SK-N-SH (cell line): ENCODE measurements around the gene CTU1.

Experiments
- EZH2phosphoT487 ChIP-seq: fragments of 200-600 bp; sonication (generic); IDR thresholded peaks from 2 replicates; pipeline ENCODE4 v1.6.1; 2017; ENCODE audit warnings: low read depth, mixed run types, mild to moderate bottlenecking, antibody characterized with exemption, moderate library complexity, borderline replicate concordance
- FOXM1 ChIP-seq: IDR thresholded peaks from 2 replicates; pipeline ENCODE4 v1.4.0; 2012; ENCODE audit warnings: low read depth, mild to moderate bottlenecking
- GABPA ChIP-seq: IDR thresholded peaks from 2 replicates; pipeline ENCODE4 v1.4.0; 2012; ENCODE audit warnings: low read depth, mild to moderate bottlenecking
- JUND ChIP-seq: IDR thresholded peaks from 2 replicates; pipeline ENCODE4 v1.4.0; 2012
- MEF2A ChIP-seq: IDR thresholded peaks from 2 replicates; pipeline ENCODE4 v1.4.0; 2012; ENCODE audit warnings: low read depth, borderline replicate concordance
- MXI1 ChIP-seq: IDR thresholded peaks from 2 replicates; pipeline ENCODE4 v1.6.1; 2012; ENCODE audit warnings: mild to moderate bottlenecking, low read depth, low read length, improper control_type of control experiment
- POLR2AphosphoS5 ChIP-seq: IDR thresholded peaks from 2 replicates; pipeline ENCODE4 v1.6.1; 2012; ENCODE audit warnings: low read depth, low read length
- RCOR1 ChIP-seq: fragments of 150-350 bp; IDR thresholded peaks from 2 replicates; pipeline ENCODE4 v1.6.1; 2017; ENCODE audit warnings: antibody characterized with exemption, low read length
- SIN3A ChIP-seq: IDR thresholded peaks from 2 replicates; pipeline ENCODE4 v1.6.1; 2012; ENCODE audit warnings: low read depth, mild to moderate bottlenecking, low read length, moderate library complexity, borderline replicate concordance
- TAF1 ChIP-seq: IDR thresholded peaks from 2 replicates; pipeline ENCODE4 v1.6.1; 2012; ENCODE audit warnings: low read depth, mild to moderate bottlenecking, low read length, moderate library complexity, borderline replicate concordance
- TF ChIP-seq, protein P1 (sequence below): fragments of 200-600 bp; sonication (generic); IDR thresholded peaks from 2 replicates; pipeline ENCODE4 v1.6.1; 2017; ENCODE audit warnings: antibody characterized with exemption, mild to moderate bottlenecking, moderate library complexity
- TF ChIP-seq, protein P2 (sequence below): IDR thresholded peaks from 2 replicates; pipeline ENCODE4 v1.6.1; 2012; ENCODE audit warnings: mild to moderate bottlenecking, low read depth, low read length, moderate library complexity
- TF ChIP-seq, protein P3 (sequence below): IDR thresholded peaks from 2 replicates; pipeline ENCODE4 v1.4.0; 2012; ENCODE audit warnings: low read depth
- TF ChIP-seq, protein P4 (sequence below): fragments of 150-350 bp; IDR thresholded peaks from 2 replicates; pipeline ENCODE4 v1.6.1; 2016; ENCODE audit warnings: mild to moderate bottlenecking, low read depth, low read length

DNA sequence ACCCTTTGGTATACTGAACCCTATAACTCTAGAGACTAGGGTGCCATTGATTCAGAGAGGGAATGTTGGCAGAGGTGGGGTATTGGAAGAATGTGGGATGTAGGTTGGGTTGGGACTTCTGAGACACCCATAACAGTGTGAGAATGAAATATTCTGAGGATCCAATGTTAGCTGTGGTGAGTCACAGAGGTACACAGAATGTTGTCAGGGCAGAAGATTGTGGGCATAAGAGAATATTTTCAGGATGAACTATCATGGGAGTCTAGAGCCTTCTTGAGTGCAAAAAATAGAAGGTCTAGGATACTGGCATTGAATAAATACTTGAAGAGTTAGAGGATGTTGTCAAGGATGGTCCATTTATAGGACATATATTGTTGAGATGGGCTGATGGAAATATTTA is 52.3 kb downstream of the CTU1 start:
- TF ChIP-seq MXI1 (no peak), MEF2A (no peak), RCOR1 (no peak), GABPA (no peak), EZH2phosphoT487 (no peak), TAF1 (no peak), SIN3A (no peak), JUND (no peak), FOXM1 (no peak), POLR2AphosphoS5 (no peak)
- TF ChIP-seq, protein P1, sequence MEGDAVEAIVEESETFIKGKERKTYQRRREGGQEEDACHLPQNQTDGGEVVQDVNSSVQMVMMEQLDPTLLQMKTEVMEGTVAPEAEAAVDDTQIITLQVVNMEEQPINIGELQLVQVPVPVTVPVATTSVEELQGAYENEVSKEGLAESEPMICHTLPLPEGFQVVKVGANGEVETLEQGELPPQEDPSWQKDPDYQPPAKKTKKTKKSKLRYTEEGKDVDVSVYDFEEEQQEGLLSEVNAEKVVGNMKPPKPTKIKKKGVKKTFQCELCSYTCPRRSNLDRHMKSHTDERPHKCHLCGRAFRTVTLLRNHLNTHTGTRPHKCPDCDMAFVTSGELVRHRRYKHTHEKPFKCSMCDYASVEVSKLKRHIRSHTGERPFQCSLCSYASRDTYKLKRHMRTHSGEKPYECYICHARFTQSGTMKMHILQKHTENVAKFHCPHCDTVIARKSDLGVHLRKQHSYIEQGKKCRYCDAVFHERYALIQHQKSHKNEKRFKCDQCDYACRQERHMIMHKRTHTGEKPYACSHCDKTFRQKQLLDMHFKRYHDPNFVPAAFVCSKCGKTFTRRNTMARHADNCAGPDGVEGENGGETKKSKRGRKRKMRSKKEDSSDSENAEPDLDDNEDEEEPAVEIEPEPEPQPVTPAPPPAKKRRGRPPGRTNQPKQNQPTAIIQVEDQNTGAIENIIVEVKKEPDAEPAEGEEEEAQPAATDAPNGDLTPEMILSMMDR = no peak
- TF ChIP-seq, protein P2, sequence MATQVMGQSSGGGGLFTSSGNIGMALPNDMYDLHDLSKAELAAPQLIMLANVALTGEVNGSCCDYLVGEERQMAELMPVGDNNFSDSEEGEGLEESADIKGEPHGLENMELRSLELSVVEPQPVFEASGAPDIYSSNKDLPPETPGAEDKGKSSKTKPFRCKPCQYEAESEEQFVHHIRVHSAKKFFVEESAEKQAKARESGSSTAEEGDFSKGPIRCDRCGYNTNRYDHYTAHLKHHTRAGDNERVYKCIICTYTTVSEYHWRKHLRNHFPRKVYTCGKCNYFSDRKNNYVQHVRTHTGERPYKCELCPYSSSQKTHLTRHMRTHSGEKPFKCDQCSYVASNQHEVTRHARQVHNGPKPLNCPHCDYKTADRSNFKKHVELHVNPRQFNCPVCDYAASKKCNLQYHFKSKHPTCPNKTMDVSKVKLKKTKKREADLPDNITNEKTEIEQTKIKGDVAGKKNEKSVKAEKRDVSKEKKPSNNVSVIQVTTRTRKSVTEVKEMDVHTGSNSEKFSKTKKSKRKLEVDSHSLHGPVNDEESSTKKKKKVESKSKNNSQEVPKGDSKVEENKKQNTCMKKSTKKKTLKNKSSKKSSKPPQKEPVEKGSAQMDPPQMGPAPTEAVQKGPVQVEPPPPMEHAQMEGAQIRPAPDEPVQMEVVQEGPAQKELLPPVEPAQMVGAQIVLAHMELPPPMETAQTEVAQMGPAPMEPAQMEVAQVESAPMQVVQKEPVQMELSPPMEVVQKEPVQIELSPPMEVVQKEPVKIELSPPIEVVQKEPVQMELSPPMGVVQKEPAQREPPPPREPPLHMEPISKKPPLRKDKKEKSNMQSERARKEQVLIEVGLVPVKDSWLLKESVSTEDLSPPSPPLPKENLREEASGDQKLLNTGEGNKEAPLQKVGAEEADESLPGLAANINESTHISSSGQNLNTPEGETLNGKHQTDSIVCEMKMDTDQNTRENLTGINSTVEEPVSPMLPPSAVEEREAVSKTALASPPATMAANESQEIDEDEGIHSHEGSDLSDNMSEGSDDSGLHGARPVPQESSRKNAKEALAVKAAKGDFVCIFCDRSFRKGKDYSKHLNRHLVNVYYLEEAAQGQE = no peak
- TF ChIP-seq, protein P3, sequence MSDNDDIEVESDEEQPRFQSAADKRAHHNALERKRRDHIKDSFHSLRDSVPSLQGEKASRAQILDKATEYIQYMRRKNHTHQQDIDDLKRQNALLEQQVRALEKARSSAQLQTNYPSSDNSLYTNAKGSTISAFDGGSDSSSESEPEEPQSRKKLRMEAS = no peak
- TF ChIP-seq, protein P4, sequence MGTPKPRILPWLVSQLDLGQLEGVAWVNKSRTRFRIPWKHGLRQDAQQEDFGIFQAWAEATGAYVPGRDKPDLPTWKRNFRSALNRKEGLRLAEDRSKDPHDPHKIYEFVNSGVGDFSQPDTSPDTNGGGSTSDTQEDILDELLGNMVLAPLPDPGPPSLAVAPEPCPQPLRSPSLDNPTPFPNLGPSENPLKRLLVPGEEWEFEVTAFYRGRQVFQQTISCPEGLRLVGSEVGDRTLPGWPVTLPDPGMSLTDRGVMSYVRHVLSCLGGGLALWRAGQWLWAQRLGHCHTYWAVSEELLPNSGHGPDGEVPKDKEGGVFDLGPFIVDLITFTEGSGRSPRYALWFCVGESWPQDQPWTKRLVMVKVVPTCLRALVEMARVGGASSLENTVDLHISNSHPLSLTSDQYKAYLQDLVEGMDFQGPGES = no peak
